Testis (tissue), 5 donors: ENCODE data around the gene ATP5PD. TPM values are rescaled to one million over a fixed set of nuclear protein-coding genes. Genes with fewer than 3 reads are reported as not detected.

ENCODE experiments used
- DNase-seq: peaks from one replicate; pipeline ENCODE4 v3.0.0-alpha.2; 2019
- H3K27ac ChIP-seq, 2 donors: fragments of 200-600 bp; sonication (generic); one replicate each; pipeline ENCODE4 v1.5.1; 2019
- H3K27me3 ChIP-seq: fragments of 200-600 bp; sonication (generic); one replicate; pipeline ENCODE4 v1.5.1; 2019
- H3K36me3 ChIP-seq: fragments of 200-600 bp; sonication (generic); one replicate; pipeline ENCODE4 v1.5.1; 2017; ENCODE audit warnings: low read depth; ENCODE audit errors: missing control alignments
- H3K4me1 ChIP-seq: fragments of 200-600 bp; sonication (generic); one replicate; pipeline ENCODE4 v1.5.1; 2019
- H3K4me3 ChIP-seq, 2 donors: fragments of 200-600 bp; sonication (generic); one replicate each; pipeline ENCODE4 v1.5.1; 2017 to 2019
- H3K9me3 ChIP-seq: fragments of 200-600 bp; sonication (generic); one replicate; pipeline ENCODE4 v1.5.1; 2017
- CTCF ChIP-seq, 3 experiments: fragments of 450-650 bp in 2 of 3; fragments of 200-600 bp in 1 of 3; sonication (generic) in 1 of 3; IDR thresholded peaks; one replicate each; pipeline ENCODE4 v1.5.1; 2016 to 2019; ENCODE audit warnings: antibody characterized with exemption in 3 of 3, mild to moderate bottlenecking in 2 of 3, moderate library complexity in 1 of 3
- POLR2A ChIP-seq: fragments of 450-650 bp; IDR thresholded peaks from one replicate; pipeline ENCODE4 v1.6.1; 2017; ENCODE audit warnings: antibody characterized with exemption, mild to moderate bottlenecking, moderate library complexity
- WGBS, 2 donors: methylation state at CpG; one replicate each; pipeline ENCODE4 v1.1.5; 2018; 5-methylcytosine and 5-hydroxymethylcytosine counted together
- intact Hi-C: fragments of 100-400 bp; cut with DNase I; formaldehyde crosslinking; loops from one replicate; pipeline ENCODE4 v1.15.1; 2023; ENCODE audit warnings: low total_unique reads
- long read RNA-seq, 2 donors: transcript quantifications; one replicate each; lab custom pipeline, GENCODE V29; 2026
- polyA plus RNA-seq: library from polyadenylated mRNA; stranded (reverse); fragments of 350-450 nt; fragmentation: Illumina TruSeq; extraction: RNeasy Lipid Tissue Mini Kit (QIAGEN cat#74804); gene quantifications from one replicate; pipeline ENCODE4 v1.2.3, GENCODE V29; 2014; ENCODE audit warnings: low read depth, low replicate concordance; ENCODE audit not compliant: insufficient read depth
- total RNA-seq, 2 donors: library from RNA; depleted of rRNA; stranded (reverse); fragments of >200 nt; gene quantifications; one replicate each; pipeline ENCODE4 v1.2.3, GENCODE V29; 2016

Gene ATP5PD
- total RNA-seq (100 to 1,000 TPM; 126 to 148 TPM), polyA plus RNA-seq (190 TPM)
- long read RNA-seq, donor 1, transcript ATP5PD-201 (6 exons, 603 nt) = major isoform, 89 of 304 reads
- long read RNA-seq, donor 1, transcript ATP5PD-204 (2 exons, 2,191 nt) = minor isoform, 12 of 304 reads
- long read RNA-seq, donor 1, partial matches to known transcripts = 183 of 304 reads
- long read RNA-seq, donor 1, other reads (novel, unspliced or antisense) = 19 of 304 reads
- long read RNA-seq, donor 2, transcript ATP5PD-201 (6 exons, 603 nt) = major isoform, 65 of 142 reads
- long read RNA-seq, donor 2, transcript ATP5PD-204 (2 exons, 2,191 nt) = minor isoform, 16 of 142 reads
- long read RNA-seq, donor 2, partial matches to known transcripts = 38 of 142 reads
- long read RNA-seq, donor 2, other reads (novel, unspliced or antisense) = 22 of 142 reads

- WGBS, 2 donors = 0 to 1% methylated on average over 13 to 54 of the region's 72 CpGs
- Histone ChIP-seq H3K4me1 (peaks cover 21% of the 10 kb centered on the region), H3K27me3 (no peaks in the 10 kb centered on the region), H3K27ac (peak within 1 kb of the TSS; percentile 86 to 91), H3K9me3 (no peaks in the 10 kb centered on the region), H3K36me3 (no peaks in the 10 kb centered on the region), H3K4me3 (peak within 1 kb of the TSS; percentile 68 to 95)
- peak; percentile 96 for DNase-seq
- no peak for TF ChIP-seq POLR2A
- TF ChIP-seq CTCF (IDR thresholded peaks at IDR 0.05) = no peak
- intact Hi-C loops = no loop called here
These were observed at the start of gene ATP5PD, which contains the start of gene KCTD2 for GRCh38 chr17:75046407-75047289. Gene ATP5PD, minus strand, starts transcription at chr17:75046969. Its CDS starts 4,319 bp downstream, at chr17:75042650. Gene KCTD2, plus strand, starts transcription at chr17:75047225. Its CDS starts 26 bp downstream, at chr17:75047251.

- intact Hi-C loops = no loop called here
- no peaks in the 10 kb centered on the region for H3K9me3 ChIP-seq
- TF ChIP-seq CTCF (IDR thresholded peaks at IDR 0.05) = no peak
- H3K27ac ChIP-seq = no peak overlapping the region
- H3K27me3 ChIP-seq = no peaks in the 10 kb centered on the region
- no peak overlapping the region for H3K4me3 ChIP-seq
- WGBS, 2 donors = 69 to 76% methylated on average over 12 to 14 of the region's 14 CpGs
- peaks cover 5% of the 10 kb centered on the region for H3K4me1 ChIP-seq
- H3K36me3 ChIP-seq = no peaks in the 10 kb centered on the region
- DNase-seq = no peak
These were observed 49.4 kb upstream of the ATP5PD start for GRCh38 chr17:75096082-75096625.

DNA sequence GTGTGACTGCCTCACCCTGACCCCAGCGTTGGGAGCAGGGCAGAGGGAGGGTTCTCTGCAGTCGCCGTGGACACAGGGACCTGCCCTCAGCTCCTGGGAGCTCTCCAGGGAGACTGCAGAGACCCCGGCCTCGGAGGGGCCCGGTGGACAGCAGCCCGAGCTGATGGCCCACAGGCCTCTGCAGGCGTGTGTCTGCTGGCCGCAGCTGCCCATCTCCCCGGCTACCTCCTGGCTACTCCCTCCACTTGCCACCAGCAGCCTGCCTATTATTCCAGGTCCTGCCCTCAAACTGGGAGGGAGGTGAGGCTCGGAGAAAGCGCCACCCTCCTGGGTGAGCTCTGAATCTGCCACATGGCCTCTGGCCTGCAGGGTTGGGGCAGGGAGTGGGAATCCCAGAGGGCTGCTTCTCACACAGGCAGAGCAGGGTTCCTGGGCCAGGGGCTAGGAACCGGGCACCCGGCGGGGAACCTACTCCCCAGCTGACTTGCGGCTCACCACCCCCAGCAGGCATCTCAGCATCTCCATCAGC is 48.2 kb upstream of the ATP5PD start:
- Histone ChIP-seq H3K36me3 (no peaks in the 10 kb centered on the region), H3K27me3 (no peaks in the 10 kb centered on the region), H3K4me1 (peaks cover 11% of the 10 kb centered on the region), H3K27ac (no peak overlapping the region), H3K9me3 (no peaks in the 10 kb centered on the region), H3K4me3 (no peak overlapping the region)
- no peak for DNase-seq
- TF ChIP-seq CTCF (IDR thresholded peaks at IDR 0.05) (no peak), POLR2A (no peak)
- 77 to 86% methylated on average over 10 to 16 of the region's 16 CpGs for WGBS, 2 donors
- intact Hi-C loops = no loop called here

DNA sequence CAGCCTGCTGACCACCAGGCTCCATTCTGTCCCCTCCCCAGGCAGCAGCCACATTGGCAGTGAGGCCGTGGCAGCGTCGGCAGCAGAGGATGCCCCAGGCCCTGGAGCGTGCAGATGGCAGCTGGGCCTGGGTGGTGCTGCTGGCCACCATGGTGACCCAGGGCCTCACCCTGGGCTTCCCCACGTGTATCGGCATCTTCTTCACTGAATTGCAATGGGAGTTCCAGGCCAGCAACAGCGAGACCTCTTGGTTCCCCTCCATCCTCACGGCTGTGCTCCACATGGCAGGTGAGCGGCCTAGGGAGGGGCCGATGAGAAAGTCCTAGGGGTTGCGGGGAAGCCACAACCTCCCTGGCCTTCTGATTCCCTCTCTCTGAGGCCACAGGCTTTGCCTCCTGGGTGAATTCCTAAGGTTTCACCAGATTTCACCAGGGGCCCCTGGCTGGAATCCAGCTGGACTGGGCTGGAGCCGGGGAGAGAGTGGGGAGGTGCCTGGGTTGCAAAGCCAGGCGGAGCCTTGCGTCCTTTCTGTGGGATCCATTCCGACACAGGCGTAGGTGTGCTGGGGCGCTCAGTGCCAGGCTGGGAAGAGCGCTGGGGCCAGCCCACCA is 46.9 kb upstream of the ATP5PD start:
- no peaks in the 10 kb centered on the region for H3K36me3 ChIP-seq
- H3K9me3 ChIP-seq = no peaks in the 10 kb centered on the region
- no peaks in the 10 kb centered on the region for H3K27me3 ChIP-seq
- no peak for DNase-seq
- WGBS, 2 donors = 90 to 92% methylated on average over 2 to 18 of the region's 18 CpGs
- H3K4me3 ChIP-seq = no peak overlapping the region
- H3K4me1 ChIP-seq = peaks cover 11% of the 10 kb centered on the region
- TF ChIP-seq POLR2A = no peak
- no peak for TF ChIP-seq CTCF (IDR thresholded peaks at IDR 0.05)
- no peak overlapping the region for H3K27ac ChIP-seq
- intact Hi-C loops = no loop called here
